Measurements from ENCODE around the gene GNA12.

The GNA12 gene, protein sequence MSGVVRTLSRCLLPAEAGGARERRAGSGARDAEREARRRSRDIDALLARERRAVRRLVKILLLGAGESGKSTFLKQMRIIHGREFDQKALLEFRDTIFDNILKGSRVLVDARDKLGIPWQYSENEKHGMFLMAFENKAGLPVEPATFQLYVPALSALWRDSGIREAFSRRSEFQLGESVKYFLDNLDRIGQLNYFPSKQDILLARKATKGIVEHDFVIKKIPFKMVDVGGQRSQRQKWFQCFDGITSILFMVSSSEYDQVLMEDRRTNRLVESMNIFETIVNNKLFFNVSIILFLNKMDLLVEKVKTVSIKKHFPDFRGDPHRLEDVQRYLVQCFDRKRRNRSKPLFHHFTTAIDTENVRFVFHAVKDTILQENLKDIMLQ

DNA sequence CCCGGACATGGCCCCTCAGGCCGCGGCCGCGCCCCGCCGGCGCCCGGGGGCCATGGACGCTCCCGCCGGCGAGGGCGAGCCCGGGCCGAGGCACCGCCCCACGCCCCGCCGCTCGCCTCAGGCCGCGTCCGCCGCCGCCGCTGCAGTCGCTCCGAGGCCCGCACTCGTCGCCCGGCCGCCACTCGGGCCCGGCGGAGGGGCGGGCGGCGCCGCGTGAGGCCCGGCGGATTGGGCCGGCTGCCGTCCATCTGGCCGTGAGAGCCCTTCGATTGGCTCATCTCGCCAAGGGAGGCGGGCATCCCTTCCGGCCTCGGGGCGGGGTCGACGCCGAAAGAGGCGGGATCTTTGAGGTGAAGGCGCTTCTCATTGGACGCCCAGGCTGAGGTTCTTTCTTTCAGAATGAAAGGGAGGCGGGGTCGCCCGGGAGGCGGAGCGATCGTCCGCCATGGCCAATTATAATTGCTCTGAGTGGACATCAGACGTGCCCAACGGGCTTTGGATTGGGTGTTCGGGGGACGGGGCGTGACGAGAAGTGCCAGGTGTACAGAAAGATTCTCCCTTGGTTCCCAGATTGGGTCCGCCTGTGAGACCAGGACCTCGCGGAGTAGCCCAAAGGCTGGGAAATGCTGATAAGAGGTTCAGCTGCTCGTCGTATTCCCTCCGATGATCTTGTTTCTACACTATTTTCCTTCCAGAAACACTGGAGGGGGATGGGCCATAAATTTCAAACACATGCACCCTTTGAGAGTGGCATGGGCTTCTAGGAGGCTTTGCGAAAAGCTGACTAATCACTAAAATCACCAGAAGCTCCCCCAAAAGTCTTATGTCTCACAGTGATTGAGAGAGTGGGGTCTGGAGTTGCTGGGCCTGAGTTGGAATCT, at the start of gene GNA12:
TSS of gene GNA12 (minus strand) at position 156 of the 881 bp plus-strand sequence. CDS start at position 9, 147 bp downstream.
- DNase-seq (ENCODE audit: low read depth, low spot score) = peak; percentile 97

DNA sequence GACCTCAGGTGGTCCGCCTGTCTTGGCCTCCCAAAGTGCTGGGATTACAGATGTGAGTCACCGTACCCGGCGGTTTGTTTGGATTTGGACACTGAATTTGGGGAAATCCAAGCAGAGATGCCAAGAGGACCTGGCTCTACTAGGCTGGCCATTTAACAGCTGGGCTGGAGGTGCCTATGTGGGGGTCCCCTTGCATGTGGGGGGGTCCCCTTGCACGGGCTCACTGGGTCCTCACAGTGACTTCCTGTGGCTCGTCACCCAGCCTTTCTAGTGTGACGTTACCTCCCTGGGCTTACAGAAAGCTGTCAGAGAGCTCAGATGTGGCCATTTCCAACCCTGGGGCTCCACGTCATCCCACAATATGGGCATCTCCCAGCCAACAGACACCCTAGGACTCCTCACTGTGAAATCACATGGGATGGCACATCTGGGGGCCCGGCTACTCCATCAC, 49.3 kb upstream of the GNA12 start:
- DNase-seq (ENCODE audit: low read depth, low spot score) = no peak

DNA sequence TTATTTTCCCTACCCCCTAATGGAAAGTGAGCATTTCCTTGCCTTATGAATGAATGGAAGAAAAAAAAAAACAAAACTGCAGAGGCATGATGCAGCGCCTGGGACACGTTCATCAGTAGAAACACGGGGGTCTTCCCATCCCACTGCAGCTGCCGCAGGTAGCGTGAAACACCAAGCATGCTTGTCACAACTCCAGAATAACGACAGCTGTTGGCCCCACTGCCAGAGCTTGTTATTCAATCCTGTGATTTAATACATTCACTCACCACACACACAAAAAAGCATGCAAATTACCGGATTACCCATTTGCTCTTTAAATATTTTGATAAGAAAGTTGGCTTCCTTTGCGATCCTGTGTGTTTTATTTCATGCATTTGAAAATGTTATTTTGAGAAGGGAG, 48.4 kb upstream of the GNA12 start:
- DNase-seq (ENCODE audit: low read depth, low spot score) = no peak

DNA sequence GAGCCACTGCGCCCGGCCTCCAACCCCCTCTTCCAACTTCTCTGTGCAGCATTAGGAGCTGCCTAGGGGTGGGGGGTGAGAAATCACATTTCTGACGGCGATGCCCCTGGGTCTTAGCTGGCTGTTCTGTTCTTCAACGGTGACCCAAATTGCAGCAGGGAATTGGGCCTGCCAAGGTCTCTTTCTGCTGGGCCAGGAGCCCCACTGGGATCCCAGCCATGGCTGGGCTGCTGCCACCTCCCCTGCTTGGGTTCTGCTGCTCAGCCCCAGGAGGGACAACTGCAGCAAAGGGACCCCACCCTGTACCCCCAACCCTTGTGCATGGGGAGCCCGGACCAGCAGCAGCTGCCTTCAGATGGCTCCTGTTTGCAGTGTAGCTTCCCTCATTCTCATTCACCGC, 43.7 kb upstream of the GNA12 start:
- DNase-seq (ENCODE audit: low read depth, low spot score) = no peak

DNA sequence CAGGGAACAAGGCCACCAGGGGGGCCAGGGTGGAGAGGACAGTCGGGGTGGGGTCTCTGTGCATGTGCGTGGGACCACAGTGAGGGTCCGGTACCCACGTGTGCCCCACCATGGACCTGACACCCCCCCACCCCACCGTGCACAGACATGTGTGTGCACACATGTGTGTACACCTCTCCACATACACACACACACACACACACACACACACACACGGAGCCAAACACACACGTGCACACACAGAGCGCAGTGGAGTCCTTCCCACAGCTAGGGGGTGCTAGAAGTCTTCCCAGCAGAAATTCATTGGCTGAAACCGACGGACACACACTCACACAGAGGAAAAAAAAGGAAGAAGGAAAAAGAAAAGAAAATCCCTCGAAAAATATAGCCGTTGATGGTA, 42.8 kb upstream of the GNA12 start:
- DNase-seq (ENCODE audit: low read depth, low spot score) = no peak

DNA sequence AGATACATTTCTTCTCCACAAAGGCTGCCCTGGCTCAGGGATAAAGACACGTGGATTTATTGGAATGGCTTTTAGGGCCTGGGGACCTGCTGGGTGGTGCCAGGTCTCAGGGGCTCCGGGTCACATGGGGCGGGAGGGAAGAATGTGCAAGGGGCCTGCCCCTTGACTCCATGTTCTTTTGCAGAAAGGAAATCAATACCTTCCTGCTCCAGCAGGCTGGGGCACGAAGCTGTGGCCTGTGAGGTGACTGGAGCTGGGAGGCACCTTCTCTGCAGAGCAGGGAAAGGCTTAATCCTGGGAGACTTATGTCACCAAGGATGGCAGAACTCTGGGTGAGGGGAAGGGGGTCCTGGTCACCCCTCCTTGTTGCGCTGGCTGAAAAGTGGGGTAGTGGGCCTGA, 42.3 kb upstream of the GNA12 start:
- DNase-seq (ENCODE audit: low read depth, low spot score) = no peak

DNA sequence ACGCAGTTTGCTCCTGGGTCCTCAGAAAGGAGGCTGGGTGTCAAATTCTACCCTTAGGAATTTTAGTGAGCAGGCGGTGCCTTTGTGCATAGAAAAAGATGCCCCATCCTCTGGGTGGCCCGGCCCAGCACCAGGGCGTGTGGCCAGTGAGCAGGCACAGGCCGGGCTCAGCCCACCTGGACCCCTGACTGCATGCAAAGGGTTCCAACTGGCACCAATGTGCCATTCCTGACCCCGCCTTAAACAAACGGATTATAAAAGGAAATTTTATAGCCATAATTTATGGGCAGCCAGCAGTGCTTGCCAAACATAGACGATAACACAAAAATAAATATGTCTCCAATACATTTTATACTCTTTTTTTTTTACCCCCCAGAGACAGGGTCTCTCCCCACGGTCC, 40.1 kb upstream of the GNA12 start:
- no peak for DNase-seq (ENCODE audit: low read depth, low spot score)

DNA sequence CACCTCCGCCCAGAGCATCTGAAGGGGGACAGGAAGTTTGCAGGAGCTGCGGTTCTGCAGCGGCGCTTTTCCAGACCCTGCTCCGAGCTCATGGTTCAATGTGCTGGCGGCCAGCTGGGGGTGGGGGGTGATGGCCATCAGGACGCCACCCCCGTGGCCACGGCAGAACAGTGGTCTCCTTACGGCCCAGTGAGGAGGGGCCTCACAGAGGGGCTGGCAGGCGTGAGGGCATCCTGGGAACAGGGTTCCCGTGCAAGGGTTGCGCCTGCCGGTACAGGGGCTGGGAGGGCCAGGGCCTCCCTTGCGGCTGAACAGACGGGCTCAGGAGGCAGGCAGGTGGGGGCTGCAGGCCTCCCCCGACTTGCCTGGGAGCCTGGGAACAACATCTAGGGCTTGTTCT, 39.0 kb upstream of the GNA12 start:
- DNase-seq (ENCODE audit: low read depth, low spot score) = no peak

DNA sequence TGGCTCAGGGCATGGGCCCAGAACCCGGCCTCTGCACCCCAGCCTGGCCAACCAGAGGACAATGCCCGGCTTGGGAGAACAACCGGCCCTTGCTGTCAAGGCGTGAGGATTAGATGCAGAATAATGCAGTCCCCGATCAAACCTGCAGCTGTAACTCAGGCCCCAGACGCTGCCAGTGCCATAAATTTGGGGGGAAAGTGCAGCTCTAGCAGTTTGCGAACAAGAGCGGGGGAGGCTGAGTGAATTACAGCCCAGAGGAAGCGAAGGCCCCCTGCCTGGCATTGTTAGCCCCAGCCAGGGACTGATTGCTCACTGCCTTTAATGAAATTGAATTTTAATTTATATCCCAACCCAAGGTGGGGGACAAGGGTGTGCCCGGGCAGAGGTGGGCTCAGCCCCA, 38.0 kb upstream of the GNA12 start:
- no peak for DNase-seq (ENCODE audit: low read depth, low spot score)

DNA sequence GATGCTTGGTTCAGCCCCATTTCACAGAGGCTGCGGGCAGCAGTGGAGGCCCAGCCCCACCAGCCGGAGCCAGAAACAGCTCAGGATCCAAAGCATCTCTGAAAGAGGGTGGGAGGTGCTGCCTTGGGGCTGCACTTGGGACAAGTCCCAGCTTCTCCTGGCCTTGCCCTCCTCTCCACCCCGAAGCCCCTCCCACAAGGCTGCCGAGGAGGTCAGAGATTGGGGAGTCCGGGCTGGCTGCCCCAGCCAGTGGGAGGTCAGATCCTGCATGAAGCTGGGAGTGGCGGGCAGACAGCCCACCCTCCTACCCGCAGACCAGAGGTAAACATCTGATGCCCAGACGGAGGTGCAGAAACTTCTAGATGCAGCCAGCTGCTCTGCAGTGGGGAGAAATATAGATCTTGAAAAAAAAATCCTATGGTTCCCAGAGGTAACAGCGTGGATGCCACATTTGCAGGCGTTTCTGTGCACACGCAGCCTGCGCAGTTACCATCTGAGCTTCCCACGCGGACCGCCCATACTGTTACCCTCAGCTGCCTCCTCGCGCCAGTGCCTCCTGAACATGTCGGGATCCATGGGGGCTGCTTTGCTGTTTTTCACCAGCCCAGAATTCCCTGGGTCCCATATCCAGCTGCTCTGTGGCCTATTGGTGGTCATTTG, 36.9 kb upstream of the GNA12 start:
- DNase-seq (ENCODE audit: low read depth, low spot score) = no peak

DNA sequence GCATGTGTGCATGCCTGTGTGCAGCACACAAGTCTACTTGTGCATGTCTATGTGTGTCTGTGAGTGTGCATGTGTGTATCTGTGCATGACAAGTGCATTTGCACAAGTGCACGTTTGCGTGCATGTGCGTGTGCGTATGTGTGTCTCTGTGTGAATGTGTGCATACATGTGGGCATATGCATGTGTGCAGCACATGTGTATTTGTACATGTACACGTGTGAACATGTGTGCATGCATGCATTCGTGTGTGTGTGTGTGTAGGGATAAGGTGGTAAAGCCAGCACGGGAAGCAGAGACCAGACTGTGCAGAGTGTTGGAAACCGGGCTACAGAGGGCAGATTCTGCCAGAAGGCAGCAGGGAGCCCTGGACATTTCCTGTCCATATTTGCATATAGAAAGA, 35.9 kb upstream of the GNA12 start:
- DNase-seq (ENCODE audit: low read depth, low spot score) = no peak

DNA sequence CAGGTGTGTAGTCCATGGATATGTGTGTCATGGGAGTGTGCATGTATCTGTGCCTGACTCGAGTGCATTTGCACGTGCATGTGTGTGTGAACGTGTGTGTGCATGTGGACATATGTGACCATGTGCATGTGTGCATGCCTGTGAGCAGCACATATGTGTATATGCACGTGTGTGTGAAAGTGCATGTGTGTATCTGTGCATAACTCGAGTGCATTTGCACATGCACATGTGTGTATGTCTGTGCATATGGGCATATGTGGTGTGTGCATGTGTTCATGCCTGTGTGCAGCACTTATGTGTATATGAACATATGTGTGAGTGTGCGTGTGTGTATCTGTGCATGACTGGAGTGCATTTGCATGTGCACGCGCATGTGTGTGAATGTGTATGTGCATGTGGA, 35.2 kb upstream of the GNA12 start:
- no peak for DNase-seq (ENCODE audit: low read depth, low spot score)

DNA sequence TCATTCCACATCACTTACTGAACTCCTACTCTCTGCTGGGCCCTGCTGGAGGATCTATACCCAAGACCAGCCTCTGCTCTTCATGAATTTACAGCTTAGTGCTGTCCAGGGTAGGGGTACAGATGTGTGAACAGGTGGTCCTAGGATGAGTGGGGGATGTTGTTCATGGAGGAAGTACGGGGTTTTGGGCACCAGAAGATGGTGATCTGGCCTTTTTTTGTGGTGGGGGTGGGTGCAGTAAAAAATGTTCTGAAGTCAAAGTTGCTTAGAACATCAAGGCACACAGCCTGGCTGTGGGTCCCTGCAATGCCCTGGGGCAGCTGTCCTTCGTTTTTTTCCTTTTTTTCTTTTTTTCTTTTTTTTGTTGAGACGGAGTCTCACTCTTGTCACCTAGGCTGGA, 34.2 kb upstream of the GNA12 start:
- DNase-seq (ENCODE audit: low read depth, low spot score) = no peak

DNA sequence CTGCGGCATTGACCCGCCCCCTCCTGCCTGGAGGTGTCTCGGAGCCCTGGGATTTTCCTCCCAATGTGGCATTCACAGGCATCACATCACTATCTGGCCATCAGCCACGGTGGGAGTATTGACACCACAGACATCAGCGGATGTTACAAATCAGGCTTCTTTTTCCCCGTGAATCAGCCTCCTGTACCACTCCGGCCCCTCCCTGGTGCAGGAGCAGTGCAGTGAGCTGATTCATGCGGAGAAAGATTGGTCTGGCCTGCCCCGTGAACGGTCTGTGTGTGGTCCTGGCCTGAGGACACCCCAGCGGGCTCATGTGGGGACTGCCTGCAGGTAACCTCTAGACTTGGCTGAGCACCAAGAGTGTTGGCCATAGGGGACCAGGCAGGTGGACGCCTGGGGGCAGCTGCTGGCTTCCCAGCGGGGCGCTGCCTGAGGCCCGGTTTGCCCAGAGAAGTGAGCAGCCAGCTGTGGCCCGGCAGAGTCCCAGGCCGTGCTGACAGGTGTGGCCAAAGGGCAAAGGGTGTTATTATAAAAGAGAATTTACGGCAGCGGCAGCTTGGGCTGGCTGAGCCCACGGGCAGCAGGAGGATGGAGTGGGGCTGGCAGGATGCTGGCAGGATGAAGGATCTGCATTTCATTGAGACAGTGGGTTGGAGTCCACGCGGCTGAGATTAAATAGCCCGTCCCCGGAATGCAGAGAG, 32.1 kb upstream of the GNA12 start:
- DNase-seq (ENCODE audit: low read depth, low spot score) = no peak

DNA sequence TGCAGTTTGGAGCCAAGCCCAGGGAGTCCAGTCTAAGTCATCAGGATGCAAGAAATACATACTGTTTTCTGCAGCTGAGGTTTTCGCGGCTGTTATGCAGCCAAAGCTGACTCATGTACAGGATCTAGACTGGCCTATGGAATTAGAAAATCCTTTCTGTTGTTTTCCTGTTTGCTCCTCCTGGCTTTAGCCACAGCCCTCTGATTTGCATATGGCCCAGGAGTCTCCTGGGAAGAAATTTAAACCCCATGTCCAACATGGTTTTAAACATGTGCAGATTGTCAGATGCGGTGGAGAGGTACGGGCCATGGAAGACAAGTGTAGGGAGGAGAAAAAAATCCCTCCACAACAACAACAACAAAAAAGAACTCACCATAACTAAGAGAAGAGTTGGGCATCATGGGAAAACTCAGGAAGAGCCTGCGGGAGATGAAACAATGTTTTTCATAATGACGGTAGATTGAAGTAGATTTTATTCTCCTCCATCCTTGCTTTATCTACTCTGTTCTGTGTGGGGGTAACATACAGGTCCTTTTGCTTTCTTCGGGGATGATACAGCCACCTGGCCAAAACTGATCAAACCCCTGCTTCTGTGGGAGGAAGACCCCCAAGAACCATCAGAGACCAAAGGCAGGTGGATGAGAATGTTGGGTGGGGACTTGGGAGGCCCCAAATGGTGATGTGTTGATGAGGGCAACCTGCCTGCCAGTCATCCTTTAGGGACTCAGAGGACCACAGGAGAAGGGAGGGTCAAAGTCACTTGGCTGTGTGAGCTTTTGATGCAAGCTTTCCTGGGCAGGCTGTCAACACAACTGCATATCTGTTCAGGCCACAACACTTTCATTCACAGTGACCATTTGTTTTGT, 29.8 kb upstream of the GNA12 start:
- DNase-seq (ENCODE audit: low read depth, low spot score) = no peak

DNA sequence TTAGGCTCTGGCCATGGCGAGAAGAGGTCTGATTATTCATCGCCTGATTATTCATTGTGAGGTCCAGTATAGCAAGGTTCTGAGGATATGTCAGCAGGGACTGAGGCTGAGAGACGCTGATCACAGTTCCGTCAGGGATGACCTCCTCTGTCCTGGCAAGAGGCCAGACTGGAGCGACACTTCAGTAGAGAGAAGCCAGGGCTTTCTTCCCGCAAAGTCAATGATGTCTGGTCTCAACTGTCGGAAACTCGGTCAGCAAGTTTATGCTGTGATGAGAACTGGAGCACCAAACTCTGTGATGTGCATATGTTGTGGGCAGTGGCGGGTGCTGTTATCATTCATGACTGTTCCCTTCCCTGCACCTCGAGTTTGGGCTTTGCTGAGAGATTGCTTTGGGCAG, 29.0 kb upstream of the GNA12 start:
- DNase-seq (ENCODE audit: low read depth, low spot score) = no peak

DNA sequence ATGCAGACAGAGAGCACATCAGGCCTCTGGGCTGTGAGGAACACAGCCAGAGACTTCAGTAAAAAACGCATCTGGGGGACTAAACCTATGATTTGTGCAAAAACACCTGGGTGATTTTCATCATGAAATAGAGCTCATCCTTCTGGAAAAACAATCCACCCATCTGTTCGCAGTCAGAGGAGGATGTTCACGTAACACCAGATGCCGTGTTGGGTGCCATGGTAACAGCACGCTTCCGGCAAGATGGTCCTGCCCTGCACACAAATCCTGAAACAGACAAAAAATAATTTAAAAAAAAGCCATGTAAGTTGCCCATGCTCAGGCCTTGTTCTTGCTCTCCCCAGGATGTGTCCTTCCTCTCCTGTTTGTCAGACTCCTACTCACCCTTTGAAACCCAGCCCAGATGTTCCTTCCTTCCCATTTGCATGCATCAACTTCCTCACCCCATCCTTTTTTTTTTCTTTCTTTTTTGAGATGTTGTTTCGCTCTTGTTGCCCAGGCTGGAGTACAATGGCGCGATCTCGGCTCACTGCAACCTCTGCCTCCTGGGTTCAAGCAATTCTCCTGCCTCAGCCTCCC, 28.3 kb upstream of the GNA12 start:
- no peak for DNase-seq (ENCODE audit: low read depth, low spot score)

DNA sequence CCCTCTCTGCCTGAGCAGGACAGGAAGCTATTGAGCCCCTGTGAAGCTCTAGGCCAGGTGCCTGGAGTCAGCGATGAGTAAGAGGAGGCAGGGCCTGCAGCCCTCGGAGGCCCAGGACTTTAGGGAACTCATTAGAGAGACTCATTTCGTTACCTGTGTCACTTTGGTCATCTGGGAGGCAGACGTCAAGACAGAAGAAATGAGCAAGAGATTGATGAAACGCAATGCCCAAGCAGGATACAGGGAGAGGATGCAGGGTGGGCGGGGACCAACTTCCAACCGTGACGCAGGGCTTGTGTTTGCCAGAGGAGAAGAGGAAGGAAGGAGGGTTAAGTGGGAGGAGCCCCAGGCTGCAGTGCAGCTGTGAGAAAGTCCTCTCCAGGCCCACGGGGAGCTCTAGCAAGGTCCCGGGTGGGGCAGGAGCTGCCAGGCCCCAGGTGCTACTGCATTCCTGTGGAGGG, 26.4 kb upstream of the GNA12 start:
- no peak for DNase-seq (ENCODE audit: low read depth, low spot score)

DNA sequence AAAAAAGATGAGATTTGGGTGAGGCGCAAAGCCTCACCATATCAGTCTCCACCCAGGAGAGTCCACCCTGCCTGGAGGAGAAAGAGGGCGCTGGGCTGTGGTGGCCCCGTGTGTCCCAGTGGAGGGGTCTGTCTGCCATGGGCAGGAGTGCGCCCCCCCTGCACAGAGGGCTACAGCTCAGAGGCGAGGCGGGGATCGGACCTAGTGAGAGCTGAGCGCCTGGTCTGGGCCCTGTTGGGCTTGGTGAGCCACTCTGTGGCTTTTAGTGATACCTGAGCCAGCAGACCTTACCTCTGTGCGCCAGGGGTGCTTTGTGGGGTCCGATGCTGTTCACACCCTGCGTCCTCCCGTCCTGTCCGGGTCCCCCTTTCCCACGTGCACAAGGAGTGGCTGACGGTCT, 25.9 kb upstream of the GNA12 start:
- DNase-seq (ENCODE audit: low read depth, low spot score) = no peak

DNA sequence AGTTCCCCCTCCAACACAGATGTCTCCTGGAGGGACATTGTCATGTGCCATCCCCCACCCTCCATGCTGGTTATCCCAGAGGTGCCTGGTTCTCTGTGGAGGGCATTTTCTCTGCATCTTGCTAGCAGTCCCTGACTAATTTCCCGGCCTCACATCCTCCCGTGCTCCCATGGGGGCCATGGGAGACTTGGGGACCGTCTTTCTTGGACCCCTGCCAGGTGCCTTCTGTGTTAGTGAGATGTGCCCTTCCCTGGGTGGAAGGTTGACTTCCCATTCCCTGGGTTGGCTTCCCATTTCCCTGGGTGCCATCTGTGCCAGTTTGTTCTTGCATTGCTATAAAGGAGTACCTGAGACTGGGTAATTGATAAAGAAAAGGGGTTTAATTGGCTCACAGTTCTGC, 22.5 kb upstream of the GNA12 start:
- no peak for DNase-seq (ENCODE audit: low read depth, low spot score)

Measured in brain pericyte (primary cell).